WERI-Rb-1 (cell line): ENCODE measurements around the gene TAF3.

ENCODE experiments used
- DNase-seq: peaks from one replicate; pipeline ENCODE4 v3.0.0-alpha.2; 2020
- H3K27ac ChIP-seq: fragments of 250-450 bp; sonication (Bioruptor Pico); 2 replicates; pipeline ENCODE4 v1.5.1; 2020; ENCODE audit warnings: mild to moderate bottlenecking, moderate library complexity
- H3K27me3 ChIP-seq: fragments of 250-450 bp; sonication (Bioruptor Pico); 2 replicates; pipeline ENCODE4 v1.5.1; 2021; ENCODE audit warnings: mild to moderate bottlenecking, low read depth, moderate library complexity; ENCODE audit not compliant: insufficient read depth, severe bottlenecking
- H3K36me3 ChIP-seq: fragments of 250-450 bp; sonication (Bioruptor Pico); 2 replicates; pipeline ENCODE4 v1.5.1; 2020; ENCODE audit warnings: mild to moderate bottlenecking, moderate library complexity
- H3K4me3 ChIP-seq: 2 replicates; pipeline ENCODE4 v1.5.1; 2011; ENCODE audit warnings: low read depth, mild to moderate bottlenecking, control low read depth, low read length
- H3K9me3 ChIP-seq: fragments of 250-450 bp; sonication (Bioruptor Pico); 2 replicates; pipeline ENCODE4 v1.5.1; 2021; ENCODE audit warnings: mild to moderate bottlenecking, moderate library complexity; ENCODE audit not compliant: severe bottlenecking
- TF ChIP-seq, protein P1 (sequence below): IDR thresholded peaks from 2 replicates; pipeline ENCODE4 v1.5.1; 2011; ENCODE audit warnings: low read depth, mild to moderate bottlenecking, control low read depth, inconsistent platforms, low read length

TAF3 gene

DNA sequence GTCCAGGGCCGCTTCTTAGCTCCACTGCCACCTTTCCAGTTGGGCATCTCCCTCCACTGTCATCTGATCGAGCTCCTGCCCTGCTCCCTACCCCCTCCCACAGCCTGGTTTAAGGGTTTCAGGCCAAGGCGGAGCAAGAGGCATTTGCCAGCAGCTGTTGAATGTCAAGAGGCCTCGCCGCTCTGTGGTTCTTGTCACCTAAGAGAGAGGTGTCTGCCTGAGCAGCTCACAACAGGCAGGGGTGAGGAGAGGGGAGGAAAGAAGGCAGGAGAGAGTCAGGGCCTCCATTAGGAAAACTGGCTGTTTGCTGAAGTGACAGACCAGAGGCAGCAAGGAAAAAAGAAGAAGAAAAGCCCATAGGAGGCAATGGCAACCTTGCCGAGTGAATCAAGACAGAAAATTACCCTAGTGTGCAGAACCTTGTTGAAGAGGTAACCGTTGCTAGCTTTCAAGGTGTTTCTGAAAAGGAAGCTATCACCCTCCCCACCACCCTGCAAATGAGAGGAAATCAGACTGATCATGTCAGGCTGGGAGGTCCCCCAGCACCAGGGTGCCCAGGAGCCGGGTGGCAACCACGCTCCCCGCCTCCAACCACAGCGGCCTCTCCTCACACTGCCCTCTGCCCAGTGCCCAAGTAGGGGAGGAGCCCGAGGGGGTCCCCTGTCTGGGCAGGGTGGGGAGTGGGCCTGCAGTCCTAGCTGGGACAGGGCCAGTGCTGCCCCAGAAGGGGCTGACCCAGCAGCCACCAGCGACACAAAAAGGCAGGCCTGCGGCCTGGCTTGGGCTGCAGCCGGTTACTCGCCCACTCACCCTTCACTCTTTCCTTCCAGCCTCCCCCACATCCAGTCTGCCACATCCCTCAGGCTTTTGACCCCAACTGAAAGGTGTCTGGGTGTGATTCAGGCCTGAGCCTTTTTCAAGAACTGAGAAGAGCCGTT lies 243.2 kb downstream of the TAF3 start:
- no peak overlapping the region for H3K27ac ChIP-seq
- H3K4me3 ChIP-seq, result no peak overlapping the region
- H3K27me3 ChIP-seq, result peaks cover 25% of the 10 kb centered on the region

DNA sequence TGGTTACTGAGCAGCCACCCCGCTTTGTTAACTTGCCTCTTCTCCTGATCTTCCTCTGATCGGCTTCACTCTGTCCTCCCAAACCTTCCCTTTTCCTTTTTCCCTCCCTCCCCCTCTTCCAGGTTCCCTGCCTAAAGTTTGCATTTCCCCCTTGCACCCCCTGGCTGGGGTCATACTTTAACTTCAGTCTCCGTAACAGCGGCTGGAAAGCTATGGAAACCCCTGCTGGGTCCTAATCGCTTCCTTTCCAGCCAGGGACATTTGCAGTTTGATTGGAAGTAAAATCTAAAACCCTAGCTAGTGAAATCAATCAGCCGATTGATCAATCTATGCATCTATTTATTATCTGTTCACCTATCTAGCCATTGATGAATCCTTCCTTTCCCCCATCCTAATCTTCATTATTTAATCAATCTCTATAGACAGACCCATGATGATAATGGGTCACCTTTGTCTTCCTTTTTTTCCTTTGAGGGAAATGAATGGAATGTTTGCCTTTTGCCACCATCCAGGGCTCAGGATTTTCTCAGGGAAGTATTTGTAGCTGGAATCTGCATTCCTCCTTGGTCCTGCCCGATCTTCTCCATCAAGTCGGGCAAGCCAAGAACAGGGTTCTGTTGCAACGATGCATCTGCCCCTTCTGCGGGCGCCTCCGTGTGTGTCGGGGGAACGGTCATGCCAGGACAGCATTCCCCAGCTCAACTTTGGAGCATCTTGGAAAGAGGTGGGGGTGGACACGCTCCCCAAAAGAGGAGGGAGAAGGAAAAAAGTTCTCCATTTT lies 245.0 kb downstream of the TAF3 start:
- DNase-seq, result no peak
- no peak overlapping the region for H3K4me3 ChIP-seq

More for the DNA sequence above, 243.2 kb downstream of the TAF3 start:
- no peak for DNase-seq
- Histone ChIP-seq H3K36me3 (no peaks in the 10 kb centered on the region), H3K9me3 (no peaks in the 10 kb centered on the region)
- TF ChIP-seq, protein P1, sequence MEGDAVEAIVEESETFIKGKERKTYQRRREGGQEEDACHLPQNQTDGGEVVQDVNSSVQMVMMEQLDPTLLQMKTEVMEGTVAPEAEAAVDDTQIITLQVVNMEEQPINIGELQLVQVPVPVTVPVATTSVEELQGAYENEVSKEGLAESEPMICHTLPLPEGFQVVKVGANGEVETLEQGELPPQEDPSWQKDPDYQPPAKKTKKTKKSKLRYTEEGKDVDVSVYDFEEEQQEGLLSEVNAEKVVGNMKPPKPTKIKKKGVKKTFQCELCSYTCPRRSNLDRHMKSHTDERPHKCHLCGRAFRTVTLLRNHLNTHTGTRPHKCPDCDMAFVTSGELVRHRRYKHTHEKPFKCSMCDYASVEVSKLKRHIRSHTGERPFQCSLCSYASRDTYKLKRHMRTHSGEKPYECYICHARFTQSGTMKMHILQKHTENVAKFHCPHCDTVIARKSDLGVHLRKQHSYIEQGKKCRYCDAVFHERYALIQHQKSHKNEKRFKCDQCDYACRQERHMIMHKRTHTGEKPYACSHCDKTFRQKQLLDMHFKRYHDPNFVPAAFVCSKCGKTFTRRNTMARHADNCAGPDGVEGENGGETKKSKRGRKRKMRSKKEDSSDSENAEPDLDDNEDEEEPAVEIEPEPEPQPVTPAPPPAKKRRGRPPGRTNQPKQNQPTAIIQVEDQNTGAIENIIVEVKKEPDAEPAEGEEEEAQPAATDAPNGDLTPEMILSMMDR, result no peak

DNA sequence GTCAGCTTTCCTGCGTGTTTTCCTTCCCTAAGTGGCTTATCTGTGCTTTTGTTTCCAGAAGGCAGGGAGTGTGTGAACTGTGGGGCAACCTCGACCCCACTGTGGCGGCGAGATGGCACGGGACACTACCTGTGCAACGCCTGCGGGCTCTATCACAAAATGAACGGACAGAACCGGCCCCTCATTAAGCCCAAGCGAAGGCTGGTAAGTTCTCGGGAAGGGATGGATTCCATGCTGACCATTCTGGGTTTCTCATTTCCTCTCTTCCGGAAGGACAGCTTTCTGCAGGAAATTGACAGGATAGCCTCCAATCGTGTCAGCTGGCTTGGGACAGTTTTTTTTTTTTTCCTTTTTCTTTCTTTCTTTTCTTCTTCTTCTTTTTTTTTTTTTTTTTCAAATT lies 245.6 kb downstream of the TAF3 start:
- Histone ChIP-seq H3K9me3 (no peaks in the 10 kb centered on the region), H3K27me3 (peaks cover 30% of the 10 kb centered on the region), H3K27ac (no peak overlapping the region), H3K36me3 (no peaks in the 10 kb centered on the region), H3K4me3 (no peak overlapping the region)
- TF ChIP-seq, protein P1, result no peak
- no peak for DNase-seq

More for the DNA sequence above, 245.0 kb downstream of the TAF3 start:
- H3K27ac ChIP-seq, result no peak overlapping the region
- TF ChIP-seq, protein P1, result no peak
- no peaks in the 10 kb centered on the region for H3K36me3 ChIP-seq
- H3K9me3 ChIP-seq, result no peaks in the 10 kb centered on the region
- peaks cover 31% of the 10 kb centered on the region for H3K27me3 ChIP-seq

DNA sequence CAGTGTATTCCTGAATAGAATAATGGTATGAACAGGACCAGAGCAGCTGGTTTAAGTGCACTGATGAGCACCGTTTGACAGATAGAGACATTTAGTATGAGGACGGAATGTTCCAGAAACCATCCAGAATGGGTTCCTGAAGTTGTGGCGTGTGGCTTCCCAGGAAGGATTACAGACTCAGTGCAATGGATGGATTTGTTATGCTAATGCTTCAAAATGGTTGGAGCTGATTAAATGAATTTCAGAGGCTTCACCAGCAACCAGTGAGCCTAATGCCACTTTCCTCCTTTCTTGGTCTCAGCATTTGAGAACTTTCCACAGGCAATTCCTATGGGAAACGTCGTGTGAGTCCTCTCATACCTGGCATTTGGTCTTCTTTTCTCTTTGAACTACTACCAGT lies 246.1 kb downstream of the TAF3 start:
- Histone ChIP-seq H3K4me3 (no peak overlapping the region), H3K36me3 (no peaks in the 10 kb centered on the region), H3K27ac (no peak overlapping the region), H3K9me3 (no peaks in the 10 kb centered on the region), H3K27me3 (peaks cover 30% of the 10 kb centered on the region)
- TF ChIP-seq, protein P1, result no peak
- no peak for DNase-seq

- Histone ChIP-seq H3K27me3 (peaks cover 24% of the 10 kb centered on the region), H3K36me3 (no peaks in the 10 kb centered on the region), H3K9me3 (no peaks in the 10 kb centered on the region), H3K27ac (no peak overlapping the region), H3K4me3 (no peak overlapping the region)
- DNase-seq, result no peak
- TF ChIP-seq, protein P1, result no peak
Measured at GRCh38 chr10:8065651-8066050, 247.3 kb downstream of the TAF3 start.
